Measurements from ENCODE around the gene KLHL40.

Gene KLHL40

GRCh38 chr3:42639192-42639591, 46.1 kb upstream of the KLHL40 start:
- H3K27me3 ChIP-seq (ENCODE audit: insufficient read depth, low read length, poor library complexity), result no peaks in the 10 kb centered on the region
- no peak overlapping the region for H3K27ac ChIP-seq (ENCODE audit: low read length)
- TF ChIP-seq CTCF (IDR thresholded peaks at IDR 0.05; ENCODE audit: borderline replicate concordance, extremely low read depth, low read length, poor library complexity, severe bottlenecking) (no peak), EZH2 (IDR thresholded peaks at IDR 0.05; ENCODE audit: borderline replicate concordance, low read depth, low read length, severe bottlenecking) (no peak)
- peaks cover 7% of the 10 kb centered on the region; the same call in 1 of the 2 replicates for H3K79me2 ChIP-seq (ENCODE audit: insufficient read depth, low read length)
- no peaks in the 10 kb centered on the region for H3K4me1 ChIP-seq (ENCODE audit: insufficient read depth, low read length)
- H2AFZ ChIP-seq (ENCODE audit: low read depth, low read length), result no peak overlapping the region
- peaks cover 10% of the 10 kb centered on the region; the same call in 1 of the 2 replicates for H4K20me1 ChIP-seq (ENCODE audit: insufficient read depth, low read length)
- H3K4me2 ChIP-seq (ENCODE audit: insufficient read depth, low read length), result no peak overlapping the region
- H3K9ac ChIP-seq (ENCODE audit: low read depth, low read length), result no peak overlapping the region
- no peak for DNase-seq
- no peak for ATAC-seq (ENCODE audit: insufficient read depth, low read depth)
- H3K36me3 ChIP-seq (ENCODE audit: insufficient read depth, low read length), result peaks cover 94% of the 10 kb centered on the region
- no peak overlapping the region for H3K4me3 ChIP-seq (ENCODE audit: low read depth in 1 of 2, low read length in 2 of 2)
- no peaks in the 10 kb centered on the region for H3K9me3 ChIP-seq (ENCODE audit: insufficient read depth, low read length, severe bottlenecking)

- no peak for DNase-seq
- TF ChIP-seq CTCF (IDR thresholded peaks at IDR 0.05; ENCODE audit: borderline replicate concordance, extremely low read depth, low read length, poor library complexity, severe bottlenecking) (no peak), EZH2 (IDR thresholded peaks at IDR 0.05; ENCODE audit: borderline replicate concordance, low read depth, low read length, severe bottlenecking) (no peak)
- Histone ChIP-seq H3K9me3 (ENCODE audit: insufficient read depth, low read length, severe bottlenecking) (no peaks in the 10 kb centered on the region), H2AFZ (ENCODE audit: low read depth, low read length) (no peak overlapping the region), H3K36me3 (ENCODE audit: insufficient read depth, low read length) (peaks cover 95% of the 10 kb centered on the region), H3K27ac (ENCODE audit: low read length) (no peak overlapping the region), H3K4me2 (ENCODE audit: insufficient read depth, low read length) (no peak overlapping the region), H4K20me1 (ENCODE audit: insufficient read depth, low read length) (peaks cover 14% of the 10 kb centered on the region), H3K79me2 (ENCODE audit: insufficient read depth, low read length) (peaks cover 7% of the 10 kb centered on the region; the same call in 1 of the 2 replicates), H3K4me1 (ENCODE audit: insufficient read depth, low read length) (no peaks in the 10 kb centered on the region), H3K27me3 (ENCODE audit: insufficient read depth, low read length, poor library complexity) (no peaks in the 10 kb centered on the region), H3K9ac (ENCODE audit: low read depth, low read length) (no peak overlapping the region), H3K4me3 (ENCODE audit: low read depth in 1 of 2, low read length in 2 of 2) (no peak overlapping the region)
- no peak for ATAC-seq (ENCODE audit: insufficient read depth, low read depth)
Measured at GRCh38 chr3:42640129-42640528, 45.2 kb upstream of the KLHL40 start.

- Histone ChIP-seq H3K36me3 (ENCODE audit: insufficient read depth, low read length) (peaks cover 97% of the 10 kb centered on the region), H3K4me3 (ENCODE audit: low read depth in 1 of 2, low read length in 2 of 2) (no peak overlapping the region), H3K9ac (ENCODE audit: low read depth, low read length) (no peak overlapping the region), H3K9me3 (ENCODE audit: insufficient read depth, low read length, severe bottlenecking) (no peaks in the 10 kb centered on the region), H2AFZ (ENCODE audit: low read depth, low read length) (no peak overlapping the region), H4K20me1 (ENCODE audit: insufficient read depth, low read length) (peaks cover 14% of the 10 kb centered on the region), H3K4me1 (ENCODE audit: insufficient read depth, low read length) (no peaks in the 10 kb centered on the region), H3K27me3 (ENCODE audit: insufficient read depth, low read length, poor library complexity) (no peaks in the 10 kb centered on the region), H3K79me2 (ENCODE audit: insufficient read depth, low read length) (peaks cover 7% of the 10 kb centered on the region; the same call in 1 of the 2 replicates), H3K27ac (ENCODE audit: low read length) (no peak overlapping the region), H3K4me2 (ENCODE audit: insufficient read depth, low read length) (no peak overlapping the region)
- ATAC-seq (ENCODE audit: insufficient read depth, low read depth), result no peak
- DNase-seq, result no peak
- TF ChIP-seq CTCF (IDR thresholded peaks at IDR 0.05; ENCODE audit: borderline replicate concordance, extremely low read depth, low read length, poor library complexity, severe bottlenecking), result no peak
- no peak for TF ChIP-seq EZH2 (IDR thresholded peaks at IDR 0.05; ENCODE audit: borderline replicate concordance, low read depth, low read length, severe bottlenecking)
Measured at GRCh38 chr3:42640771-42641370, 44.5 kb upstream of the KLHL40 start.

Data from DND-41 (cell line).